ENCODE results near the gene PER3.

Gene PER3

DNA sequence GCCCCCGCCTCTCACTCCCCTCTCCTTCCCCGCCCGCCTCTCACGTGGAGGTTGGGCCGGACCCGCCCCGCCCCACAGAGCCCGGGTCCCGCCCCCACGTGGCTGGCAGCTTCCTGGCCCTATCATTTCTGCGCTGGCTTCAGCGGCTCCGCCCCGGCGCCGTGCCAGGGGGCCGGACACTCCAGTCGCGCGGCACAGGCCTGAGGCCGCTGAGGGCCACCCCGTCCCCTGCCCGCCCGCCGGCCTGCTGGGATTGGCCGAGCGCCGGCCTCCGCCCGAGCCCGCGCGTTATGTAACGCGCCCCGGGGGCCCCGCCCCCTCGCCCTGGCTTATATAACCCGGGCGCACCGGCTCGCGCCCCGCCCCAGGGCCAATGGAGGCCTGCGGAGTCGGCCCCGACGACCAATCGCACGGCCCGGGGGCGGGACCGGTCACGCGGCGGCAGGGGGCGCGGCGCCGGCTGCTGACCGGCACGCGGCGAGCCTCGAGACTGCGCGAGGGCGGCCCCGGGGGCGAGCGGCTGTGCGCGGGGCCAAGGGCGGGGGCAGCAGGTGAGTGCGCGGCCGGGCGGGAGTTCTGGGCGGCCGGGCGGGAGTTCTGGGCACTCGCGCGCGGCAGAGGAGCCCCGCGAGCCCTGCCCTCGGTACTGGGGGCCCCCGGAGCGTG is at the start of gene PER3:
Gene PER3, plus strand, starts transcription at position 466 of the 666 bp plus-strand sequence. CDS start 587 bp downstream, outside the sequence.
- in situ Hi-C loops (cut with HindIII; ENCODE audit: low sequenced_read_pairs) = no loop called here

DNA sequence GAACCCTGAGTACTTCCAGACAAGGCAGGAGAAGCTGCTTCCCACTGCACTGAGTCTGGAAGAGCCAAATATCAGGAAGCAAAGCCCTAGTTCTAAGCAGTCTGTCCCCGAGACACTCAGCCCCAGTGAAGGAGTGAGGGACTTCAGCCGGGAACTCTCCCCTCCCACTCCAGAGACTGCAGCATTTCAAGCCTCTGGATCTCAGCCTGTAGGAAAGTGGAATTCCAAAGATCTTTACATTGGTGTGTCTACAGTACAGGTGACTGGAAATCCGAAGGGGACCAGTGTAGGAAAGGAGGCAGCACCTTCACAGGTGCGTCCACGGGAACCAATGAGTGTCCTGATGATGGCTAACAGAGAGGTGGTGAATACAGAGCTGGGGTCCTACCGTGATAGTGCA is 46.0 kb upstream of the PER3 start:
- in situ Hi-C loops (cut with HindIII; ENCODE audit: low sequenced_read_pairs) = no loop called here

DNA sequence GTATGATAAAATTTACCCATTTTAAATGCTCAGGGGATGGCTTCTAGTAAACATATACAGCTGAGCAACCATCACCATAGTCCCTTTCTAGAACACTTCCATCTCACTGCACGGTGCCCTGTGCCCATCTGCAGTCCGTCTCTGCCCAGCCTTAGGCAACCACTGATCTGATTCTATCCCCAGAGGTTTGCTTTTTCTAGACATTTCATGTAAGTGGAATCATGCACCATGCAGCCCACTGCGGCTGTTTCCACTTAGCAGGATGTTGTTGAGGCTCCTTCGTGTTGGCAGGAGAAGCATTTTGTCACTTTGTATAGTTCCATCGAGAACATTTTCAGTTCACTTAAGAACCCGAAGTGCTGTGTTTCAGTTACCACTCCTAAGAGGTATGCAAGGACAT is 40.7 kb upstream of the PER3 start:
- in situ Hi-C loops (cut with HindIII; ENCODE audit: low sequenced_read_pairs) = no loop called here

DNA sequence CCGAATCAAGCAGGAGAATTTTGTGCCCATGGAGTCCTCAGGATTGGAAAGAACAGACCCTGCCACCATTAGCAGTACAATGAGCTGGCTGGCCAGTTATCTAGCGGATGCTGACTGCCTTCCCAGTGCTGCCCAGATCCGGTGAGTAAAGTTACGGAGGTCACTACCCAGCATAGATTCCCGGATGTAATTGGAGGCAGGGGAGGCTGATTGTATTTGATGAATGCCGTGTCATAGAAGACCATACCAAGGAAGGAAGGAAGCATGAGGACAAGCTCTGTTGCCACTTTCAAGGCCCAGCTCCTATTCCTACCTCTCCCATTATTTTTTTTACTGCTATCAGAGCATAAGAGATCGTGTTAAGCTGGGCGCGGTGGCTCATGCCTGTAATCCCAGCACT is 39.2 kb upstream of the PER3 start:
- in situ Hi-C loops (cut with HindIII; ENCODE audit: low sequenced_read_pairs) = loop anchor here (5.0 kb wide), 1 partner anchor 88 kb away; no protein-coding TSS in a partner anchor

DNA sequence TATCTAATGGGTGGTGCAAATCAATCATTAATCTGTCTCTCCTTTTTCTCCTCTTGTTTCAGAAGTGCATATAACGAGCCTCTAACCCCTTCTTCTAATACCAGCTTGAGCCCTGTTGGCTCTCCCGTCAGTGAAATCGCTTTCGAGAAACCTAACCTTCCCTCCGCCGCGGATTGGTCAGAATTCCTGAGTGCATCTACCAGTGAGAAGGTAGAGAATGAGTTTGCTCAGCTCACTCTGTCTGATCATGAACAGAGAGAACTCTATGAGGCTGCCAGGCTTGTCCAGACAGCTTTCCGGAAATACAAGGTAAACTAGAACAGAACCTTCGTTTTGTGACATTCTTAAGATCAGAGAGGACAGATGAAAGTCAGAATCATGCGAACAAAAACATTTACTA is 38.3 kb upstream of the PER3 start:
- in situ Hi-C loops (cut with HindIII; ENCODE audit: low sequenced_read_pairs) = loop anchor here (5.0 kb wide), 1 partner anchor 88 kb away; no protein-coding TSS in a partner anchor

DNA sequence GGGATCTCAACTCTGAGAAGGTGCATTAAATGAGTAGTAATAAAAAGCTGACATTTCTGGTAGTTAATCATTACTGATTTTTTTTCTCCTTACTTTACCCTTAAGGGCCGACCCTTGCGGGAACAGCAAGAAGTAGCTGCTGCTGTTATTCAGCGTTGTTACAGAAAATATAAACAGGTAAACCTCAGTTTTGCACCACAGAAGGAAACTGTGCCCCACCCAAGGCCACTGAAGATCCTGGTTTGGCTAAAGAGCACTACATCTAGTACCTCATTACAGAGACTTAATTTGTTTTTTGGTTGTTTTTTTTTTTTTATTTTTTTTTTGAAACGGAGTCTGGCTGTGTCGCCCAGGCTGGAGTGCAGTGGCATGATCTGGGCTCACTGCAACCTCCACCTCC is 36.5 kb upstream of the PER3 start:
- in situ Hi-C loops (cut with HindIII; ENCODE audit: low sequenced_read_pairs) = loop anchor here (5.0 kb wide), 1 partner anchor 90 kb away; no protein-coding TSS in a partner anchor

DNA sequence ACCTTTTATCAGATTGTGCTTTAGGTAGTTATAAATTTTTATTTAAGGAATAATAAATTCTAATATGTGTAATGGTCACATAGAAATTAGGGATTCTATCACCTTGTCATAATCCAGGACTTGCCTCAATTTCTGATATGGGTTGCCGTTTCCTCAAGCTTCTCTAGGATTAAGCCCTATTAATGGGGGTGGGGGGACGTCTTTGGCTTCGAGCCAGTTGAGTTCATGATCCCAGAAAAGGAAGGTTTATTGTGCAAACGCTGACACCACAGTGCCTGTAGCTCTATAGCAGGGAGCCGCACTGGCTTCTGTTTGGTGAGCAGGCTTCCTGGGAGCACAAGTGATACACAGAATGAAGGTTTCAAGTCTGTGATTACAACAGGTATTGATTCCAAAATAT is 35.0 kb upstream of the PER3 start:
- in situ Hi-C loops (cut with HindIII; ENCODE audit: low sequenced_read_pairs) = loop anchor here (5.0 kb wide), 1 partner anchor 92 kb away; no protein-coding TSS in a partner anchor

DNA sequence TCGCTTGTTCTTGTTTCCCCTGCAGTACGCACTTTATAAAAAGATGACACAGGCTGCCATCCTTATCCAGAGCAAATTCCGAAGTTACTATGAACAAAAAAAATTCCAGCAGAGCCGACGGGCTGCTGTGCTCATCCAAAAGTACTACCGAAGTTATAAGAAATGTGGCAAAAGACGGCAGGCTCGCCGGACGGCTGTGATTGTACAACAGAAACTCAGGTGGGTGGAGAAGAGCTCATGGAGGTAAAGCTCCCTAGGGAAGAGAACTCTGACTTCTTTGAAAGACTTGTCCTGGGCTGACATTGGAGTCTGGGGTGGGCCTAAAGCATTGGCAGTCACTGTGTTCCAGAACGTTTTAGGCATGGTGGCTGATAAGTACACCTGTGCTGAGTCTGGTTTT is 32.9 kb upstream of the PER3 start:
- in situ Hi-C loops (cut with HindIII; ENCODE audit: low sequenced_read_pairs) = no loop called here

DNA sequence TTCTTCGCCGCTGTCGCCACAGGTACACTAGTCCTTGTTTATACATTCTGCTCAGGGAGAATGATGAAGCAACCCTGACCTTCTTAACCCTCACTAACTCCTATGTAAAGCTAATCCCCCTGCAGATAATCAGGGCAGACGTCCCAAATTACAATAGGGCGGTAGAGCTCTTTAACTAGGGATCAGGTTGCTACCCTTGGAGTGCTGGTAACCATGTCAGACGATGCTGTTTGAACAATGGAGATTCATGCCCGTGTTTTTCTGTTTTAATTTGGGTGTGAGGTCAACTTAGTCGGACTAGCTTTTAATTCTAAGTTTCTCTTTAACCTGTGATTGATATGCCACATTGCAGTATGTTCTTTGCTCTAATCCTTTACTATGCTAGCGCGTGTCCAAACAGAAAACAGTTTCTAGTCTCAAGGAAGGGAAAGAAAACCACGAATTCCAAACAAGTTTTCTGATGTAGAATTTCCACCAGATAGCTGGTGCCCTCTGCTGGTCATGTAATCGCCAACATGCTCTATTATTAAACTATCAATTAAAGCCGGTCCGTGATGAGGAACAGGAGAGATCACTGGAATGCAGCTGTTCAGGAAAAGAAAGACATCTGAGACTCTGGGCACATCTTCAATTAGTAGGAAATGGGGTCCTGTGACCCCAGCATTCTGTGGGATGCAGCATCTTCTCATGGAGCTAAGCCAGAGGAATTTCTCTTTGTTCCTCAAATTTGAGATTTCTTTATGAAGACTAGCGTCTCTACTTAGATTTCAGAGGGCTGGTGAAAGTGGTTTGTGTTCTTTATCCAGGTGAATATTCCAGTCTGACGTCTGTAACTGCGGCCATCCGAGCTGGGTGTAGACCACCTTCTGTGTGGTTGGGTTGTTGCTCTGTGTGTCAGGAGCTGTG is 31.3 kb upstream of the PER3 start:
- in situ Hi-C loops (cut with HindIII; ENCODE audit: low sequenced_read_pairs) = no loop called here

DNA sequence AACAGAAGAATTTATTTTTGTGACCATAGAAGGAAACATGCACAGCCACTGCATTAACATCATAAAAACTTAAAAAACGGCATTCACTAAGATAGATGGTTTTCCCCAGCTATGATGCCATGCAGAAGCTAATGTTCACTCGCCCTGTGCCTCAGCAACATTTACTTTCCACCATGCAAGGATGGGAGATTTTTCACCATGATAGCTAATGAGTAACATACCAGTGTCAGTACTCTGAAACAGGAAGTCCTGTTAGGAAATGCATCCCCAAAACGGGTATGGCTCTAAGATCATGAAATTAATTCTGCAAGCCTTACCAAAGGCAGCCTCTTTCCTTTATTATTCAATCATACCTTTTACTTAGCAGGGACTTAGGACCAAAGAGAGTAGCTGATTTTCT is 30.4 kb upstream of the PER3 start:
- in situ Hi-C loops (cut with HindIII; ENCODE audit: low sequenced_read_pairs) = no loop called here

DNA sequence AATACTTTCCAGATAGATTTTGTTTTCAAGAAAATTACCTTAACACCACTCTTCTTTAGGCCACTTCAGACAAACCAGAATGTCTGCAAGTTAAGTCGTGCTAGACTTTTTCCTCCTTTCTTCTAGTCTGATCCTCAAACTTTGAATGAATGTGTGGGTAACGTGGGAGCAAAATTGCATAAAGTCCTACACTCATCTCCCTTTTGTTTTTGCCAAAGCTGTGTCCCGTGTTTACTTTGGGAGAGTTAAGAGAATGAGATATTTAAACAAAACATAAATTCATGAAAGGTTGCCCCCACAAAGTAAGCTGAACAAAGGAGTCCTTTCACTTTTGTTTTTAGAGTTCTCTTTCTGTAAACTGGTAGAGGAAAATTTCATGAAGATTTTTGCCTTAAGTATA is 29.9 kb upstream of the PER3 start:
- in situ Hi-C loops (cut with HindIII; ENCODE audit: low sequenced_read_pairs) = no loop called here

DNA sequence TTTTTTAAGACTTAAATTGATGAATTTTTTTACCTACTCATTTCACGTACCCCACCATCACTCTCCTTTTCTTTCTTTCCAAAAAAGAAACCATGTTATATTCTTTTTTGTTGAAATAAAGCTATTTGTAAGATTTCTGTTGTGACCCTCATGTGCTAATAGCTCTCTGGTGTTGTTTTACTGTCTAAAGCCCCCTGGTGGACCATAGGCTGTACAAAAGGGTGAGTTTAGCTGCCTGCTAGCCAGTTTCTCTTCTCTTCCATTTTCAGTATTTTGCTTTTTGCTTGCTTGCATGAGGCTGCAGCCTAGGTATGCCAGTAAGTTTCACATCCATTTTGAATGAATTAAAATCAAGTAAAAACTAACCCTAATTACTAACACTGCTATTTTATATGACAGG is 28.6 kb upstream of the PER3 start:
- in situ Hi-C loops (cut with HindIII; ENCODE audit: low sequenced_read_pairs) = no loop called here

DNA sequence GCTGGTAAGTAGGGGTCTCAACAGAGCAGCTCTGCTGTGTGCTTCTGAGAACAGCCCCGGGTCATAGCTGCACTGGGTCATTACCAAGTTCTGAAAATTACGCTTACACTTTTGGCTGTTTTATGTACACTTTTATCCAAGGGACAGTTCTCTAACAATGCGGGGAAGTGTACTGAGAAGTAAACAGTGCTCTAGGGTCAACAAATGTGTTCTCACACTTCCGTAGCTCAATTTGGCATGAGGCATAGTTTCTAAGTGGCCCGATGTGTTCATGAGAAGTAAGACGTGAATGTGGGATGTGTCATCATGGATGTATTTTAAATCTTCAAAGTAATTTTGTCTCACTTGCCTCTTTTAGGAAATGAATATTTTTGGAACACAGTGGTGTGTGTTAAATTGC is 23.8 kb upstream of the PER3 start:
- in situ Hi-C loops (cut with HindIII; ENCODE audit: low sequenced_read_pairs) = no loop called here

DNA sequence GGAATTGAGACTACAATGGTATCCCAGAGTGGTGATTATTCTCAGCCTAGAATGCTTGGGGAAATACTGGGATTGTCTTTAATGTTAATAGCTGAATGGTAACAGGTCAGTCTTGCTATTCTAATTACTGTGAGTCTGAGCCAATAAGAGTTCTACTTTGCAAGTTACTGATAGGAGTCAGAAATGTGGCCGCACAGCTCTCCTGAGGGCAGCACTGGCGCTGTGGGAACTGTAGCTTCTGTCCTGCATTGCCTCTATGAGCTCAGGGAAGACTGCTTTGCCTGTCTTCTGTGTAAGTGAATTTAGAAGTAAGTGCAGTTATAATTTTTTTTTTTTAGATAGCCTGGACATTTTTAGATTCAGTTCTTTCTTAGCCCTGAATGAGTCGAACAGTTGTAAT is 23.0 kb upstream of the PER3 start:
- in situ Hi-C loops (cut with HindIII; ENCODE audit: low sequenced_read_pairs) = no loop called here

DNA sequence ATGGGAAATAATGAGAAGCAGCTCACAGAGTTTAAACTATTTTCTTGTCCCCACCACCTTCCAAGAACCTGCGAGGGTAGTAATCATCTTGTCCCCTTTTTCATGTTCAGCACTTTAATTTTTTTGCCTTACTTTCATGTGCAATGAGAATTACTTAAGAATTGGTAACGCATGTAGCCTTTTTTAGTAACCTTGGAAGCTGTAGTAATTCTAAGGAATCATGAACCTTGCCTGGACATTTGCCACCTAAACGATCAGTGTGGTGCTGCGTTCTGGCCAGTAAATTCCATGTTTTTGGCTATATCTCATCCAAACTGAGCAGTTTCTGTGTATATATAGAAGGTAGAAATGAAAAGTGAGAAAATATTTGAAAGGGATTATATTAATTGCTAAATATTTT is 16.9 kb upstream of the PER3 start:
- in situ Hi-C loops (cut with HindIII; ENCODE audit: low sequenced_read_pairs) = loop anchor here (5.0 kb wide), 1 partner anchor 50 kb away; no protein-coding TSS in a partner anchor

DNA sequence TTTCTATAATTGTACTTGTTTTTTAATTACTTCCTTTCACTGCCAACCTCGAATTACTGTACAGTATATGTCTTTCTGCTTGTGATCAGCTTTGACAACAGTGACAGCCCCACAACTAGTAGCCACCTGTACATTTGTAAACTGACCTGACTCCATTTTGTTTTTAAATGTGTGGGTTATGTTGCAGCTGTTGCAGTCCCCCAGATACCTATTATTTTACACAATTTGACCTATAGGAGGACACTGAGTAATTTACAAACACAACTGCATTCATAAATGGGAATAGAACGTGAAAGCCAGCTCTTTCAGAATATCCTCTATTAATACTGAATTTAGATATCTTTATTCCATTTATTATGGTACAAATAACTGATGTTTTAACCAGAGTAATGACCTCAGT is 15.5 kb upstream of the PER3 start:
- in situ Hi-C loops (cut with HindIII; ENCODE audit: low sequenced_read_pairs) = loop anchor here (5.0 kb wide), 1 partner anchor 49 kb away; no protein-coding TSS in a partner anchor

DNA sequence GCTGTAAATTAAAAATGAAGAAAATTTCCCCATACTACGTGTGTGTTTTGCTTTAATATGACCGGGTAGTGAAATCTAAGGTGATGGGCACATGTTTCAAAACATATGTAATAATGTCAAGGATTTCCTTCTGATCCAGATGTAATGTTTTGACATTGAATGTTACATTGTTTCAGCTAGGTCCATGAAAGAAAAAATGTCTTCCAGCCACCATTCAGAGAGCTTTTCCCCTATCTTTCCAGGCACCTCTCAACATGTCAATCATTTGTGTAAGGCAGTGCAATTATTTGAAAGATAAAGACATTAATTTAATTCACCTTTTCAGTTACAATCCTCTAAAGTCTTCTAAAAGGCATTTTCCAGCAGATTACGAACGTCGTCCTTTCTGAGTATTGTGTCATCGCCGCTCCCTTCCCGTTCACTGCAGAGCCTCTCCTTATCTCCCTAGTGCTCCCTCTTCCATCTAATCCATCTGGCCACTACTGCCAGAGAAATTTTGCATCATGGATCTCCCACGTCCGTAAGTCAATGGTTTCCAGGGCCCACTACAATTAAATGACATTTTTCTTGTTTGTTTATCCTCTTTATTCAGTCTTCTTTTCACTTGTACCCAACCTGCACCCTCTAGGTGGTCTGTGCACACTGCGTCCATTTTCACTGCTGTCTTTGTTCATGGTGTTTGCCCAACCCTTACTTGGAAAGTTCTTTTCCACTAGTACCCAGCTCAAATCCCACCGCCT is 14.2 kb upstream of the PER3 start:
- in situ Hi-C loops (cut with HindIII; ENCODE audit: low sequenced_read_pairs) = loop anchor here (5.0 kb wide), 1 partner anchor 47 kb away; no protein-coding TSS in a partner anchor

DNA sequence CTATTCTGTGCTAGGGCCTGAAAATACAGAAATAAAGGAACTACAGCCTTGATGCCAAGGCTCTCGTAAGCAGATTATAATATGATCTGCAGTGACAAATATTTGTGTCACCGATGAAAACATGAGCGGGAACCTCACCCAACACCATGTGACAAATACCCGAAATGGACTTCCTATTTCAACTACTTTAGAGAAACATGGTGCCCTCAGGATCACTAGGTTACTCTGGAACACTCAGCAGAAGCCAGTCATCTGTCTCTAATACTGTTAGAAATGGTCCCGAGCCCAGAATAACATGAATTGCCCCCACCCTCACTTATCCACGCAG is 13.5 kb upstream of the PER3 start:
- in situ Hi-C loops (cut with HindIII; ENCODE audit: low sequenced_read_pairs) = no loop called here

DNA sequence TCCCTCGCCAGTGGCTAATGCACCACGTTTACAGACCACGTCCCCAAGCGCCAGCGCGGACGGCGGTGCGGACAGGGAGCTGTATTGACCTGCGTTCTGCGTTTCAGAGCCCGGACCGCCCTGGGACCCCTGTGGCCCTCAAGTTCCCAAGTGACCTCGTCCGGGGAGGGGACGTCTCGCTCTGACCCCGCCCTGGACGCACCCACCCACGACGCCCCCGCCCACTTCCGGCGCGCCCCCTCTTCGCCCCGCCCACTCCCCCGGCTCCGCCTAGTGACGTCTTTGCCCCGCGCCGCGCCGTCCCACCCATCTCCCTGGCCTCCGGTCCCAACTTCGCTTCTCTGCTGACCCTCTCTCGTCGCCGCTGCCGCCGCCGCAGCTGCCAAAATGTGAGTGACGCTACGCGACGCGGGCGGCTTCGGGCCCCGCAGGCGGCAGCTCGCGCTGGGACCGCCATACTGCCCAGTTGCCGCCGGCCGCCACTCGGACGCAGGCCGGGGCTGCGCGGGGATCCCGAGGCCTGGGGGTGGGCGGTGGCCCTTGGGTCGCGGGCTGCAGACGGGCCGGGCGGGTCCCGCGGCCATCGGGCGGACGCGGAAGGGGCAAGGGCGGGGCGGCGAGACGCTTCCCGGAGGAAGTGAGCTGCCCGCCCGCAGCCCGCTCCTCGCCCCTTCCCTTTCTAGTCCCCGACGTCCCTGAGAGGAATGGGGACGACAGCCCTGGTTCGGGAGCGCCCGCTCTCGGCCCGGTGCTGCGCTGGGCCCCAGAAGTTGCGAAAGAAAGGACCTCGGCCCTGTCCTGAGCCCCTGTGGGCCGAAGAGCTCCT is 12.9 kb upstream of the PER3 start, which contains the start of gene VAMP3:
Gene VAMP3, plus strand, starts transcription at position 300 of the 826 bp plus-strand sequence. Its CDS starts 88 bp downstream, at position 388.
- in situ Hi-C loops (cut with HindIII; ENCODE audit: low sequenced_read_pairs) = no loop called here

DNA sequence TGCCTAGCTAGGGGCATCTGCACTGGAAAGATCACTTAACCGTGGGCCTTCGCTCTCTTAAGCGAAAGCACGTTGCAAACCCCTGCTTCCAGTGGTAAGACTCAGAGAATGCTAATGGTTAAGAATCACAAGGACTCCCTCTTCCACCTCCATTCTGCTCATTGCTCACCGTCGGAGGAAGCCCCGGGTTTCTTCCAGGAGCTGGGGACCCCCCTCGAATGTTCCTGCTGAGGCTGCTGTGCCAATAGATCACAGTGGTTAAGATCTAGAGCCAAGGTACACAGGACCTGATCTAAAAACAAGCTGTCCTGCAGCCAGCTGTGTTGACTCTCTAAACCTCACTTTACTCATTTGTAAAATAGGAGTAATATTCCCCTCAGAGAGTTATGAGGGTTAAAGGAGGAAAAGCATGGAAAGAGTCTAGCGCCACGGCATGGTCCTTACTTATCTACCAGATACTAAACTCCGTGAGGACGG is 12.2 kb upstream of the PER3 start:
- in situ Hi-C loops (cut with HindIII; ENCODE audit: low sequenced_read_pairs) = no loop called here

Measured in endothelial cell of hepatic sinusoid (primary cell).